CD14-positive monocyte (primary cell): ENCODE results near the gene RALGDS. TPM values are rescaled to one million over a fixed set of nuclear protein-coding genes. Genes with fewer than 3 reads are reported as not detected.

Source experiments
- DNase-seq, 3 donors: peaks; one replicate each; pipeline ENCODE4 v3.0.0-alpha.2; 2011 to 2022
- H2AFZ ChIP-seq: 2 replicates; pipeline ENCODE4 v1.6.0; 2012; ENCODE audit warnings: mild to moderate bottlenecking, low read depth, low read length, inconsistent platforms; ENCODE audit not compliant: insufficient read depth, poor library complexity, severe bottlenecking
- H3K27ac ChIP-seq, 2 donors: 1 replicate in 1 of 2; 2 replicates in 1 of 2; pipeline ENCODE4 v1.5.1; 2012 to 2013; ENCODE audit warnings: low read length in 2 of 2, control low read depth in 1 of 2, inconsistent platforms in 1 of 2, low read depth in 1 of 2, mild to moderate bottlenecking in 1 of 2
- H3K27me3 ChIP-seq, 2 donors: one replicate each; pipeline versions ENCODE4 v1.6.0 to v1.6.1; 2011 to 2013; ENCODE audit warnings: low read length in 2 of 2; ENCODE audit not compliant: control insufficient read depth in 2 of 2, insufficient read depth in 2 of 2
- H3K36me3 ChIP-seq, 2 donors: replicated peaks in 1 of 2; 1 replicate in 1 of 2; 2 replicates in 1 of 2; pipeline versions ENCODE4 v1.5.1 to v1.6.1; 2012 to 2013; ENCODE audit warnings: low read length in 2 of 2, control low read depth in 1 of 2, inconsistent platforms in 1 of 2, mild to moderate bottlenecking in 1 of 2; ENCODE audit not compliant: insufficient read depth in 2 of 2, control insufficient read depth in 1 of 2
- H3K4me1 ChIP-seq, 2 donors: 1 replicate in 1 of 2; 2 replicates in 1 of 2; pipeline versions ENCODE4 v1.5.1 to v1.6.1; 2012 to 2013; ENCODE audit warnings: low read length in 2 of 2, control low read depth in 1 of 2, inconsistent platforms in 1 of 2, mild to moderate bottlenecking in 1 of 2, moderate library complexity in 1 of 2; ENCODE audit not compliant: insufficient read depth in 2 of 2, control insufficient read depth in 1 of 2
- H3K4me2 ChIP-seq: replicated peaks from 2 replicates; pipeline ENCODE3; 2012; ENCODE audit warnings: low read length, moderate library complexity, mild to moderate bottlenecking; ENCODE audit not compliant: poor library complexity, severe bottlenecking; ENCODE audit errors: extremely low read depth
- H3K4me3 ChIP-seq, 3 experiments: fragments of 200-600 bp in 1 of 3; sonication (generic) in 1 of 3; replicated peaks in 1 of 3; 1 replicate in 2 of 3; 2 replicates in 1 of 3; pipeline ENCODE4 v1.5.1; 2011 to 2013; ENCODE audit warnings: low read length in 3 of 3, mild to moderate bottlenecking in 3 of 3, control low read depth in 2 of 3, low read depth in 2 of 3, inconsistent platforms in 1 of 3, moderate library complexity in 1 of 3
- H3K79me2 ChIP-seq: 2 replicates; pipeline ENCODE4 v1.6.0; 2012; ENCODE audit warnings: mild to moderate bottlenecking, control low read depth, inconsistent platforms, low read length, moderate library complexity; ENCODE audit not compliant: insufficient read depth
- H3K9ac ChIP-seq: 2 replicates; pipeline ENCODE4 v1.6.0; 2017; ENCODE audit warnings: low read length, mild to moderate bottlenecking; ENCODE audit not compliant: insufficient read depth, poor library complexity, severe bottlenecking
- H3K9me3 ChIP-seq, 2 donors: replicated peaks in 1 of 2; 1 replicate in 1 of 2; 2 replicates in 1 of 2; pipeline versions ENCODE4 v1.5.1 to v1.6.1; 2012 to 2013; ENCODE audit warnings: low read length in 2 of 2, control low read depth in 1 of 2; ENCODE audit not compliant: control insufficient read depth in 1 of 2, insufficient read depth in 1 of 2
- H4K20me1 ChIP-seq: 2 replicates; pipeline ENCODE4 v1.6.0; 2012; ENCODE audit warnings: mild to moderate bottlenecking, low read length, control low read depth, moderate library complexity; ENCODE audit not compliant: insufficient read depth
- H3K27ac Mint-ChIP-seq, 7 donors: one replicate each; pipeline ENCODE4 v1.8.0; 2020; ENCODE audit warnings: mild to moderate bottlenecking in 7 of 7, mixed read lengths in 7 of 7, moderate library complexity in 6 of 7, inconsistent platforms in 2 of 7
- H3K27me3 Mint-ChIP-seq, 3 donors: one replicate each; pipeline ENCODE4 v1.8.0; 2021 to 2022; ENCODE audit warnings: low read depth in 3 of 3, mild to moderate bottlenecking in 3 of 3, mixed read lengths in 3 of 3, moderate library complexity in 3 of 3, inconsistent platforms in 1 of 3
- H3K36me3 Mint-ChIP-seq, 2 donors: one replicate each; pipeline ENCODE4 v1.8.0; 2020; ENCODE audit warnings: mixed read lengths in 2 of 2, inconsistent platforms in 1 of 2, mild to moderate bottlenecking in 1 of 2
- H3K4me1 Mint-ChIP-seq: one replicate; pipeline ENCODE4 v1.8.0; 2020; ENCODE audit warnings: mild to moderate bottlenecking, mixed read lengths
- H3K4me3 Mint-ChIP-seq, 2 donors: one replicate each; pipeline ENCODE4 v1.8.0; 2020; ENCODE audit warnings: mild to moderate bottlenecking in 2 of 2, mixed read lengths in 2 of 2, moderate library complexity in 1 of 2
- H3K9me3 Mint-ChIP-seq, 7 donors: one replicate each; pipeline ENCODE4 v1.8.0; 2020 to 2022; ENCODE audit warnings: mixed read lengths in 7 of 7, mild to moderate bottlenecking in 6 of 7, moderate library complexity in 6 of 7, inconsistent platforms in 2 of 7
- WGBS: methylation state at CpG from one replicate; pipeline ENCODE4 v1.1.5; 2013; ENCODE audit warnings: missing lambda C conversion rate; ENCODE audit not compliant: insufficient coverage; 5-methylcytosine and 5-hydroxymethylcytosine counted together
- intact Hi-C, 2 donors: fragments of 100-400 bp; cut with micrococcal nuclease; formaldehyde crosslinking; loops; one replicate each; pipeline versions ENCODE4 v1.15.0 to v1.15.1; 2023
- polyA plus RNA-seq, 3 donors: library from polyadenylated mRNA; depleted of rRNA in 1 of 3; unstranded in 2 of 3; stranded (reverse) in 1 of 3; fragments of 300-500 nt in 2 of 3; fragments of >200 nt in 1 of 3; fragmentation: Illumina TruSeq in 2 of 3; gene quantifications; 1 replicate in 2 of 3; 2 replicates in 1 of 3; pipeline ENCODE4 v1.2.3, GENCODE V29; 2012 to 2021
- TF ChIP-seq, protein P1 (sequence below): fragments of 200-600 bp; IDR thresholded peaks from one replicate; pipeline ENCODE4 v1.8.0; 2022; ENCODE audit warnings: antibody characterized with exemption, mild to moderate bottlenecking

Gene RALGDS
- polyA plus RNA-seq, 3 donors, result 3.5 to 63.8 (median 4.2) TPM

- H3K36me3 ChIP-seq, result no peaks in the 10 kb centered on the region
- intact Hi-C loops, result no loop called here
- TF ChIP-seq, protein P1, sequence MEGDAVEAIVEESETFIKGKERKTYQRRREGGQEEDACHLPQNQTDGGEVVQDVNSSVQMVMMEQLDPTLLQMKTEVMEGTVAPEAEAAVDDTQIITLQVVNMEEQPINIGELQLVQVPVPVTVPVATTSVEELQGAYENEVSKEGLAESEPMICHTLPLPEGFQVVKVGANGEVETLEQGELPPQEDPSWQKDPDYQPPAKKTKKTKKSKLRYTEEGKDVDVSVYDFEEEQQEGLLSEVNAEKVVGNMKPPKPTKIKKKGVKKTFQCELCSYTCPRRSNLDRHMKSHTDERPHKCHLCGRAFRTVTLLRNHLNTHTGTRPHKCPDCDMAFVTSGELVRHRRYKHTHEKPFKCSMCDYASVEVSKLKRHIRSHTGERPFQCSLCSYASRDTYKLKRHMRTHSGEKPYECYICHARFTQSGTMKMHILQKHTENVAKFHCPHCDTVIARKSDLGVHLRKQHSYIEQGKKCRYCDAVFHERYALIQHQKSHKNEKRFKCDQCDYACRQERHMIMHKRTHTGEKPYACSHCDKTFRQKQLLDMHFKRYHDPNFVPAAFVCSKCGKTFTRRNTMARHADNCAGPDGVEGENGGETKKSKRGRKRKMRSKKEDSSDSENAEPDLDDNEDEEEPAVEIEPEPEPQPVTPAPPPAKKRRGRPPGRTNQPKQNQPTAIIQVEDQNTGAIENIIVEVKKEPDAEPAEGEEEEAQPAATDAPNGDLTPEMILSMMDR, result no peak
- no peaks in the 10 kb centered on the region for H3K9me3 Mint-ChIP-seq
- peak overlapping the region in 1 of 2 donors; percentile 56 for H3K4me3 Mint-ChIP-seq
- H3K9ac ChIP-seq, result no peak overlapping the region
- H3K4me1 ChIP-seq, result peaks cover 63 to 80% of the 10 kb centered on the region in 2 donors
- peak overlapping the region in 2 of 7 donors; percentile 68 to 83 for H3K27ac Mint-ChIP-seq
- no peak overlapping the region for H3K4me2 ChIP-seq
- peak in 1 of 3 donors; percentile 39 for DNase-seq
- H3K27ac ChIP-seq, result no peak overlapping the region
- H3K4me3 ChIP-seq, result no peak overlapping the region
- no peaks in the 10 kb centered on the region for H3K27me3 ChIP-seq
- peaks cover 78% of the 10 kb centered on the region for H3K4me1 Mint-ChIP-seq
- H3K9me3 ChIP-seq, result no peaks in the 10 kb centered on the region
- H3K27me3 Mint-ChIP-seq, result peaks cover 6 to 12% (median 8%) of the 10 kb centered on the region in 3 donors
- H3K36me3 Mint-ChIP-seq, result peaks cover 6 to 19% of the 10 kb centered on the region in 2 donors
- peaks cover 21% of the 10 kb centered on the region for H4K20me1 ChIP-seq
- peaks cover 14% of the 10 kb centered on the region for H3K79me2 ChIP-seq
- H2AFZ ChIP-seq, result no peak overlapping the region
- WGBS, result 86% methylated on average over 18 of the region's 18 CpGs
Observed at GRCh38 chr9:133117271-133118178, 3.5 kb downstream of the RALGDS start.

DNA sequence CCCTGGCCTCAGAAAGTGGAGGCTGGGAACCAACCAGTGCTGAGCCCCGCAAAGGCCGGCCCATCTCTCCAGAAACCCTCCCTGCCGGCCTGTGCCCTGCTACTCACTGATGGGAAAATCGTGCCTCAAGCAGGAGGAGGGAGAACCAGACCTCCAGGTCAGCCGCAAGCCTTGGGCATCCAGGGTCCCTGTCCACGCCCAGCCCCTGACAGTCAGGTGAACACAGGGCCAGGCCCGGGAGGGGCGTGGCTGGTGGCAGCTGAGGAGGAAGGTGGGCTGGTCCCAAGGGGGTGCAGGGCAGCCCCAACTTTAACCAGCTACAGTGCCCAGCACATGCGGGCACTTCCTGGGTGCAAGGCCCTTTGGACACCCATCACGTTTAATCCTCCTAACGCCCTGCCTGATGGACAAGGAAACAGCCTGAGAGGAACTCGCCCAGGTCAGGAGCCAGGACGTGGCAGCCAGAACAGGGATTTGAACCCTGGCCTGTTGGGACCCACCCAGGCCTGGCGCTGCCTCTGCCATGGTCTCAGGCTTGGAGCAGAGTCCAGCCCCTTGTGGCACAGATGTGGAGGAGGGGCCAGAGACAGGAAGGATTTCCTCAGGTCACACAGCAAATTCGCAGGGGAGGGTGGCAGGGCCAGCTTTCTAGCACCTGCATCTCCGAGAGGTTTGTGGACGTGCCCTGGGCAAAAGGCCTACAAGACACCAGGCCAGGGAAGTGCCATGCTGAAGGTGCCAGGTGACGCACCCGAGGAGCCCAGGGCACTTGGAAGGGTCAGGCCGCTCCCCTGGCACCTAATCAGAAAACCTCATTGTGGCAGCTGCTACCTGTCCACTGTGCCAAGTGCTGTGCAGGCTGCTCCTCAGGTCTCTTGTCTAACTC lies 4.5 kb downstream of the RALGDS start:
- H3K27me3 ChIP-seq, result no peaks in the 10 kb centered on the region
- WGBS, result 94% methylated on average over 20 of the region's 20 CpGs
- Mint-ChIP-seq H3K4me3 (no peak overlapping the region), H3K27me3 (peaks cover 8 to 13% (median 9%) of the 10 kb centered on the region in 3 donors), H3K4me1 (peaks cover 78% of the 10 kb centered on the region), H3K9me3 (no peaks in the 10 kb centered on the region), H3K27ac (peak overlapping the region in 3 of 7 donors; percentile 45 to 95 (median 79)), H3K36me3 (peaks cover 12 to 21% of the 10 kb centered on the region in 2 donors)
- peaks cover 26% of the 10 kb centered on the region for H4K20me1 ChIP-seq
- H3K4me3 ChIP-seq, result no peak overlapping the region
- no peaks in the 10 kb centered on the region for H3K36me3 ChIP-seq
- no peaks in the 10 kb centered on the region for H3K9me3 ChIP-seq
- H3K9ac ChIP-seq, result no peak overlapping the region
- no peak overlapping the region for H3K4me2 ChIP-seq
- no peak overlapping the region for H2AFZ ChIP-seq
- H3K27ac ChIP-seq, result no peak overlapping the region
- TF ChIP-seq, protein P1, result no peak
- H3K79me2 ChIP-seq, result peaks cover 14% of the 10 kb centered on the region
- peaks cover 63 to 80% of the 10 kb centered on the region in 2 donors for H3K4me1 ChIP-seq
- no peak for DNase-seq
- intact Hi-C loops, result no loop called here
